ENCODE results near the gene ITGA4.

DNA sequence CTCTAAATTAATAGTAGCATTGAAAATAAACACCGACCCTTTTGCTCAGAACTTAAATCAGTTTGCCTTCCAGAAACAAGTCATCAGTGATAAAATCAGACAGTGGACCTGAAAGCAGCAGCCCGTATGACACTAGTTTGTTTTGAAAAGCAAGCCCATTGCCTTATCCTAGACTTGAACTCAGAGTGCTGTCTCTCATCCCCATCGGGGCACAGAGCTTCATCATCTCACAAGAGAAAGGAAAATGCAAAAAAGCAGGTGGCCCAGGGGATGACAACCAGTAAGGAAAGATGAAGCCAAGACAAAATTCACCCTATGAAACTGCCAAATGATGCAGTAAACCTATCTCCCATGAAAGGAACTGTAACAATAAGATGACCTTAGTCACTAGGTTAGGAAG, 128.5 kb downstream of the ITGA4 start:
- TF ChIP-seq RFXANK (CRISPR knock-in tag; IDR thresholded peaks at IDR 0.05) (no peak), POLR2AphosphoS5 (IDR thresholded peaks at IDR 0.05; ENCODE audit: low read depth, low read length) (no peak), SIN3A (IDR thresholded peaks at IDR 0.05; ENCODE audit: borderline replicate concordance, low read depth, low read length) (no peak), RFX1 (IDR thresholded peaks at IDR 0.05) (no peak), CBX2 (IDR thresholded peaks at IDR 0.05; ENCODE audit: low read depth, low read length) (no peak), CBX2 (CRISPR knock-in tag; IDR thresholded peaks at IDR 0.05; ENCODE audit: low read depth) (no peak), EP300 (IDR thresholded peaks at IDR 0.05; ENCODE audit: low read depth in 2 of 2, low read length in 2 of 2) (no peak), EP300 (CRISPR knock-in tag; IDR thresholded peaks at IDR 0.05; ENCODE audit: borderline replicate concordance) (no peak), ZNF891 (CRISPR knock-in tag; IDR thresholded peaks at IDR 0.05) (no peak)
- TF ChIP-seq, protein P1, sequence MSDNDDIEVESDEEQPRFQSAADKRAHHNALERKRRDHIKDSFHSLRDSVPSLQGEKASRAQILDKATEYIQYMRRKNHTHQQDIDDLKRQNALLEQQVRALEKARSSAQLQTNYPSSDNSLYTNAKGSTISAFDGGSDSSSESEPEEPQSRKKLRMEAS (IDR thresholded peaks at IDR 0.05), result no peak
- TF ChIP-seq, protein P2, sequence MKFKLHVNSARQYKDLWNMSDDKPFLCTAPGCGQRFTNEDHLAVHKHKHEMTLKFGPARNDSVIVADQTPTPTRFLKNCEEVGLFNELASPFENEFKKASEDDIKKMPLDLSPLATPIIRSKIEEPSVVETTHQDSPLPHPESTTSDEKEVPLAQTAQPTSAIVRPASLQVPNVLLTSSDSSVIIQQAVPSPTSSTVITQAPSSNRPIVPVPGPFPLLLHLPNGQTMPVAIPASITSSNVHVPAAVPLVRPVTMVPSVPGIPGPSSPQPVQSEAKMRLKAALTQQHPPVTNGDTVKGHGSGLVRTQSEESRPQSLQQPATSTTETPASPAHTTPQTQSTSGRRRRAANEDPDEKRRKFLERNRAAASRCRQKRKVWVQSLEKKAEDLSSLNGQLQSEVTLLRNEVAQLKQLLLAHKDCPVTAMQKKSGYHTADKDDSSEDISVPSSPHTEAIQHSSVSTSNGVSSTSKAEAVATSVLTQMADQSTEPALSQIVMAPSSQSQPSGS (CRISPR knock-in tag; IDR thresholded peaks at IDR 0.05), result no peak

All from HepG2 (cell line).